ENCODE results near the gene PLXND1.
A peak's percentile ranks its signal among the peaks of the same experiment; 100 is the strongest.

The PLXND1 gene

DNA sequence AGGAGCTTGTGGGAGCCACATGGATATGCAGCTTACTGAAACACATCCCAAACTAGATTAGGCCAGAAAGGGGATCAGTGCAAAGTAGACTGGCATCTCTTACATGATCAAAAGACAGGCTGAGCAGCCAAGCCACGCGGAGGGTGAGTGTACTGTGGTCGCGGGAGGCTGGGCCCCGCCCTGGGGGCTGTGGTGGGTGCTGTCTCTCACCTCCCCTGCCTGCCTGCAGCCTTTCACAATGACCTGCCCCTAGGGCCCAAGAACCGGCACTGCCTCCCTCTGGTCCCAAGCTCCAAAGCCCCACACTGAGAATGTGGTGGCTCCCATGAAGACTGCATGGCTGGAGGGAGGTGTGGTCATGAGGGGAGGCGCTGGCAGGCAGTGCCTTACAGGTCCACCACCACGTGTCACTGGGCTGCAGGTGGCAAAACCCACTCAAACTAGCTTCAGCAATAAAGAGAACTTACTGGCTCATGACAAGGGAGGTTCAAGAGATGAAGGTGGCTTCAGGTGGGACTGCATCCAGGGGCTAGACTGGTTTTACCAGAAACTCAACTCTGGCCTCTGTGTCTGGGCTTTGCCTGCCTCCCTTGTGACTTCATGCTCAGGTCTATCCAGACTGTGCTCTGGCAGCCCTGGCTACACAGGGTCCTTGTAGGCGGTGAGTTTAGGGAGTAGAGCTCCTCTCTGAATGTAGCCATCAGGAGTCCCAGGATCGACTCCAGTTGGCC, 27.4 kb upstream of the PLXND1 start:
- no peak for TF ChIP-seq GATA3 (IDR thresholded peaks at IDR 0.05; ENCODE audit: low read depth, low read length)
- TF ChIP-seq GATA2 (IDR thresholded peaks at IDR 0.05; ENCODE audit: low read depth, low read length), result no peak

DNA sequence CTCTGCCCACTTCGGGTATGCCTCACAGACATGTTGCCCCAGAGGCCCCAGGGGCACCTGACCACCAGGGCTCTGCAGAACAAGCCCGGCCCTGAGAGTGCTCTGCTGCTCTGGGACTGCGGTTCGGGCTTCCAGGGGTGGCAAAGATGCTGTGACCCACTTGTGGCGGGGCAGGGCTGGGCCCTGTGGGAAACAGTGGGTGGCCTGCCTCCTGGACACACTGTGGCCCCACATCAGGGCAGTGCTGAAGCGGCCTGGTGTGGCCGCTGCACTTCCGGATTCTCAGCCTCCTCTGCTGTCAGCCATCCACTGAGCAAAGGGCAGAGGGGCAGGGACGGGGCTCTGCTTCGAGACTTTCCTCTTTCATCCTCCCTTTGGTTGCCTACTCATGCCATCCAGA, 26.5 kb upstream of the PLXND1 start:
- no peak for TF ChIP-seq GATA3 (IDR thresholded peaks at IDR 0.05; ENCODE audit: low read depth, low read length)

DNA sequence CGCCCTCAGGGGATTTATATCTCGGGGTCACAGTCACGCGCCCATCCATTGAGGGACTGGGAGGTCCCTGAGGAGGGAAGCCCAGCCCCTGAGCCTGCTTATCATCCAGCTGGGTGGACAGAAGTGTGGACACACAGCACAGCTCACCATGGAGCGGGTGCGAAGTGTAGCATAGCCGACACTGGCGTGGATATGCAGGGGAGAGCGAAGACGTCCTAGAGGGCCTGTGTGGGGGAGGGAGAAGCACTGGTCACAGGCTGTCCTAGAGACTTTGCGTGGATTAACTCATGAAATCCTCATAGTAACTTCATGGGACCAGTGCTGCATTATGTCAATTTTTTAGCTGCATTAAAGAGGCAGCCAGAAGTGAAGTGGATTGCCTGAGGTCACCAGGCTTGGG, 26.1 kb upstream of the PLXND1 start:
- TF ChIP-seq GATA2 (IDR thresholded peaks at IDR 0.05; ENCODE audit: low read depth, low read length) (no peak), GATA3 (IDR thresholded peaks at IDR 0.05; ENCODE audit: low read depth, low read length) (no peak)

DNA sequence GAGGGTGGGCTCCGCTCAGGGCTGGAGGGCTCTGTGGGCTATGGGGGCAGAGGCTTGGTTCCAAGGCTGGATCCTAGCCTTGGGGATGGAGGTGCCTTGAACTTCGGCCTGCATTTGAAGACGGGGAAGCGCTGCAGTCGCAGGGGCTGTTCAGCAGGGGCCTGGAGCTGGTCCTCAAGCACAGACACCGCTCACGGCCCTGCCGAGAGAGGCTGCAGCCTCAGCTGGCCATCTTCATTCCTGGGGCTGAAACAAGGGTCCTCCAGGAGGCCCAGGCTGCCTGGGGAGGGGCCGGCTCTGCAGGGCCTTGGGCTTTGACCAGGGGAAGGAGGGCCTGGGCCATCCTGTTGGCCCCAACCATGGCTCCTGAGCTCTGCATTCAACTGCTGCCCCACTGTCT, 25.6 kb upstream of the PLXND1 start:
- TF ChIP-seq GATA3 (IDR thresholded peaks at IDR 0.05; ENCODE audit: low read depth, low read length), result no peak
- no peak for TF ChIP-seq GATA2 (IDR thresholded peaks at IDR 0.05; ENCODE audit: low read depth, low read length)

DNA sequence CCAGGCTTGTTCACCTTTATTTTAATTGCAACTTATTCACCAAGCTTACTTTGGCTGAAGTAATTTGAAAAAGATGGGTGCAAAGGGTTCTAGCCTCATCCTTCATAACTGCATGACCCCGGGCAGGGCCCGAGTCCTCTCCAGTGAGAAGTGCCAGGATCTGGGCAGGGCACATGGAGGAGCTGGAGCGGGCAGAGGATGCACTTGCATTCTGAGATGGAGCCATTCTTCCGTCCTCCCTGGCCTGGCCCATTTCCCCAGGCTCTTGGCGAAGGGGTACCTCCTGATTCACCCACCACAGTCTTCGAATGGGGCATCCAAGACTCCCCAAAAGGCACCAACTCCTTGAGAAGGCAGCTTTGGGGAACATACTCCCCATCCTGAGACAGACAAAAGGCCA, 22.5 kb upstream of the PLXND1 start:
- TF ChIP-seq GATA3 (IDR thresholded peaks at IDR 0.05; ENCODE audit: low read depth, low read length), result no peak
- no peak for TF ChIP-seq GATA2 (IDR thresholded peaks at IDR 0.05; ENCODE audit: low read depth, low read length)

DNA sequence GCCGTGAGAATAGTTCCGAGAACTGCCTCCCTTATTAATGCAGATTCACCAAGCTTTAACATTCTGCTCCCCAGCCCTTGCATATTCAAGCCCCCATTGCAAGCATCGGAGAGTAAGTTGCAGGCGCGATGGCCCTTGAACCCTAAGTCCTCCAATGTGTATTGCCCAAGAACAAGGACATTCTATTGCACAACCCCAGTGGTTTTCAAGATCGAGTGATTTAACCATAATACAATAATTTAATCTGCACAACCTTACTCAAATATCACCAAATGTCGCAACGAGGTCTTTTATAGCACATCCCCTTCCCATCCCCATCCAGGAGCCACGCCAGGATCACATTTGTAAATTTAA, 21.7 kb upstream of the PLXND1 start:
- TF ChIP-seq GATA2 (IDR thresholded peaks at IDR 0.05; ENCODE audit: low read depth, low read length) (no peak), GATA3 (IDR thresholded peaks at IDR 0.05; ENCODE audit: low read depth, low read length) (no peak)

DNA sequence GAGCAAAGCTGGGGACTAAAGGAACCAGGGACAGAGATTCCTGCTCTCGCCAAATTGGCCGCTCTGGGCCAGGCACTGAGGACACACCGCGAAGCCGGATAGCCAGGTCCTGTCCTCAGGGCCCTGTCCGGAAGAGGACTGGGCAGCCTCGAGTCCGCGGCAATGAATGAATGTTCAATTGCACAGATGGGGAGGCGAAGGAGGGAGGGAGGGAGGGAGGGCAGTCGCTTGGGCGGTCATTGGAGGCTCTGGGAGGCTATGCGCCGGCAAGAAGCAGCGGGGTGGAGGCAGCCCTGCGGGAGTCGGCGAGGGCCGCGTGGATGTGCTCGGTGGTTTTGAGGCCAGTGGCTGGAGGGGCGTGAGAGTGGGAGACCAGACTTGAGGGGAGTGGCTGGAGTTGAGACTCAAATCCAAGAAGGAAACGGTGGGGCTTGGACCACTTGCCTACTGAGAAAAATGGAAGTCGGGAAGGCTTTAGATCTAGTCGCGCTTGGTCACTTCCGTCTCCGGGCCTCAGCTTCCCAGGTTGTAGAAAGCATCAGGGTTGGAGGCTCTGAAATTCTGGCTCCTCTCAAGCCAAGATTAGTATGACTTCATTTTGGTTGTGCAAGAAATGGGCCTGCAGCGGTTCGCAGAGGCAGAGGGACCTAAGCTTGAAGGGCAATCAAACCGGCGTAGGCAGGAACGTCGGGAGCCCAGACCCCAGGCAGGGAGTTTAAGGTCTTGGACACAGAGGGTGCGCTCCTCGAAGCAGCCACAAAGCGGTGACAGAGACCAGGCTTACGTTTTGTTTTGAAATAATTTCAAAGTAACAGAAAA, 21.1 kb upstream of the PLXND1 start:
- TF ChIP-seq GATA3 (IDR thresholded peaks at IDR 0.05; ENCODE audit: low read depth, low read length) (no peak), GATA2 (IDR thresholded peaks at IDR 0.05; ENCODE audit: low read depth, low read length) (no peak)

DNA sequence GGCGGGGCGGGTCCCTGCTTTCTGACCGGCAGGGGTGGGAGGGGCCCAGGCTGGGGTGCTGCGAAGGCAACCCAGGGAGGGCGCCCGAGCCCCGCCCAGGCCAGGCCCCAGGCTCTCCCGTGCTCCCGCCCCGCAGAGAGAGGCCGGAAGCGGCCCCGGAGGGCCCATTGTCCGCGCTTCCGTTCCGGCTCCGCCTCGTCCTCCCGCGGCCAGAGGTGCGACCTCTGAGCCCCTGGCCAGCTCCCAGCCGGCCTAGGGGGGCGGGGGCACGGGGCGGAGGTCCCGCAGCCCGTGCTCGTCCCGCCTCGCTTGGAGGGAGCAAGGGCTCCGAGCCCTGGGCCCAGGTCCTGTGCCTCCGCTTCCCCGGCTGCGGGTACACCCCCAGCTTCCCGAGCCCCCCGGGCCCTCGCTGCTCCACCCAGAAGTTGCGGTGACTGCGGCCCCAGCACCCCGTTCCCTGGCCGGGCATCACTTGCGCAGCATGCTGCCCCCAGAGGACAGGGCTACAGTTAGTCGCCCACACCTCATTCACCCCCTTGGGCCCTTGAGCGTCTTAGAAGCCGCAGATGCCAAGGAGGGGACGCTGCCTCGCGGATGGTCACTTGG, 20.4 kb upstream of the PLXND1 start:
- no peak for TF ChIP-seq GATA3 (IDR thresholded peaks at IDR 0.05; ENCODE audit: low read depth, low read length)
- no peak for TF ChIP-seq GATA2 (IDR thresholded peaks at IDR 0.05; ENCODE audit: low read depth, low read length)

DNA sequence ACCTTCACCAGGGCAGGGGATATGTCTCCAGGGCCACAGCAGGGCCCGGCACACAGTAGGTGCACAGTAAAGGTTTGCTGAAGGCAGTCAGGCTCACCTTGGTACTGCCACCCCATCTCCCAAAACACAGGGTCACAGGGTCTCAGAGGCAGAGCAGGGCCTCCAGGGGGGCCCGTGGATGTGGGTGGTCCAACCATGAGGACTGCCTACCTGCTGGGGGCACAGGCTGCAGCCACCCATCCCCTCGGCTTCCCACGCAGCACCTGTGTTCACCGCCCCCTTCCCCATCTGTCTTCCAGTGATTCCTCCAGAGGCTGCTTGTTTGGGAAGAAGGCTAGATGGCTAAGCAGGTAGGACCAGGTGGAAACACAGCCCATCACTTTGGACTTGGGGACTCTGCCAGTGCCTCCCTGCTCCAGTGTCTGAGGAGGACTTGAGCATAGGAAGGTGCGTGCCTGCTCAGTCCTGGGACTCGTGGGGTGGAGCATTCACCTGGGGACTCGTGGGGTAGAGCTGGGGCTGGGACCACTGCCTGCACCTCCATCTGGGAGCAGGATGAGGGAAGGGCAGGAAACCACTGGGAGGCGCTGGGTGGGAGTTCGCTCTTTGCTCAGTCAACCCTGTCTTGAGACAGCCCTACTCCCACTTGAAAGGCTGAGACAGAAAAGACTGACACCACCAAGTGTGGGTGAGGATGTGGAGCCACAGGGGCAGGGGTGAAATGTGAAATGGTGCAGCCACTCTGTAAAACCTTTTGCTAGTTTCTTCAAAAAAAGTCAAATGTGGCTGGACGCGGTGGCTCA, 18.8 kb upstream of the PLXND1 start:
- no peak for TF ChIP-seq GATA3 (IDR thresholded peaks at IDR 0.05; ENCODE audit: low read depth, low read length)
- TF ChIP-seq GATA2 (IDR thresholded peaks at IDR 0.05; ENCODE audit: low read depth, low read length), result no peak

DNA sequence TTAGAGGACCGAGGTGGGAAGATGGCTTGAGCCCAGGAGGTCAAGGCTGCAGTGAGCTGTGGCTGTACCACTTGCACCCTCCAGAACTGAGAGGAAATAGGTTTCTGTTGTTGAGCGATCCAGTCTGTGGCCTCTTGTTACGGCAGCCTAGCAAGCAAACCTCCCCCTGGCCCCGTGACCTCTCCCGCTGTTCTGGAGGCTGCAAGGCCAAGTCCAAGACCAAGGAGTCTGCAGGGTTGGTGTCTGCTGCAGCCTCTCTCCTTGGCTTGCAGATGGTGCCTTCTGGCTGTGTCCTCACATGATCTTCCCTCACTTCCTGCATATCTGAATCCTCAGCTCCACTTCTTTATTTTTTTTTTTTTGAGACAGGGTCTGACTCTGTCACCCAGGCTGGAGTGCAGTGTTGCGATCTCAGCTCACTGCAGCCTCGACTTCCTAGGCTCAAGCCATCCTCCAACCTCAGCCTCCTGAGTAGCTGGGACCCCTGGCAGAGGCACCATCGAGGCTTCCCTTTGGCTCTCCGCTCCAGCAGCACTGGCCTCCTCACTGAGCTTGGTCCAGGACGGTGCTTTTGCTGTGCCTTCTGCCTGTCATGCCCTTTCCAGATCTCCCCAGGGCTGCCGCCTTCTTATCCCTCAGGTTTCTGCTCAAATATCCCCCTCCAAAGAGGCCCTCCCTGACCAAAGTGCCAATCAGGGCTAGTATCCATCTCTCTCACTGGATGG, 18.0 kb upstream of the PLXND1 start:
- TF ChIP-seq GATA3 (IDR thresholded peaks at IDR 0.05; ENCODE audit: low read depth, low read length), result no peak
- no peak for TF ChIP-seq GATA2 (IDR thresholded peaks at IDR 0.05; ENCODE audit: low read depth, low read length)

DNA sequence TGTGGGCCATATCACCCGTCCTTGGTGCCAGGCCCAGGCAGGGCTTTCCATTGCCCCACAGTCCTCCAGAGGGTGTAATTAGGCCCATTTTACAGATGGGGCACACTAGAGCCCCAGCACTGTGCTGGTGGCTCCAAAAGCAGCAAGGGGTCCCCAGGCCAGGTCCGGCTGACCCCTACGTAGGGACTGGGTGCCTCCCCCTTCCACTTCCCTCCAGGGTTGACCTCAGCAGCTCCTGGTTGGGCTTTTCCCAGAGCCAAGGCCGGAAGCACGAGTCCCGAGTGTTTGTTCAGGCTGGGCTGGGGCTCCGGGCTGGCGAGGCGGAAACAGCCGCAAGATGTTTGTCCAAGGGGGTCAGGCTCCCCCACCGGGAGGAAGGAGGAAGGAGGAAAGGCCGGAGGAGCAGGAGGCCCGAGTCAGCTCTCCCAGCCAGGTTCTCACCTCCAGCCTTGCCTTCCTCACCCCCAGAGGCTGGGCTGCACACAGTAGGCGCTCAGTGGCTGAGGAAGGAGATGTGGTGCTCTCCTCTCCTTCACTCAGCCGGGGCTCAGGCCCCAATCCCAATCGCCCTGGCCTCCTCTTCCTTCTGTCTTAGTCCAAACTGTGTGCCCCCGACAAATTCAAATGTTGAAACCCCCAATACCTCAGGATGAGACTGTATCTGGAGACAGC, 17.1 kb upstream of the PLXND1 start:
- no peak for TF ChIP-seq GATA2 (IDR thresholded peaks at IDR 0.05; ENCODE audit: low read depth, low read length)
- no peak for TF ChIP-seq GATA3 (IDR thresholded peaks at IDR 0.05; ENCODE audit: low read depth, low read length)

DNA sequence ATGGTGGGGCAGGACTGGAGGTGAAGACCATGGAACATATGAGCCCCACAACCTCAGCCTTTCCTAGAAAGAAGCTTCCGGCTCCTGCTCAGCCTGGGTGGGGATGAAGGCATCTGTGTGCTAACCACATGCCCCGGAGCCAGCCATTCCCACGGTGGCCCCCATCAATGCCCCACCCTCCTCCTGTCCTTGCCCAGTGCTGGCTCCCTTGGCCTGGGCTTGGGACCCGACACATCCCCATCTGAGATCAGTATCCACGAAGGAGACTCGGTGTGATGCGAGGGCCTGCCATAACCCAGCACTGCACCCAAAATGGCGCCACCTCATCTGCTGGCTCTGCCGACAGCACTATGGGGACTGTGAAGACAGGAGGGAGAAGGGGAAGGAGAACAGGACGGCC, 16.5 kb upstream of the PLXND1 start:
- TF ChIP-seq GATA3 (IDR thresholded peaks at IDR 0.05; ENCODE audit: low read depth, low read length) (no peak), GATA2 (IDR thresholded peaks at IDR 0.05; ENCODE audit: low read depth, low read length) (no peak)

DNA sequence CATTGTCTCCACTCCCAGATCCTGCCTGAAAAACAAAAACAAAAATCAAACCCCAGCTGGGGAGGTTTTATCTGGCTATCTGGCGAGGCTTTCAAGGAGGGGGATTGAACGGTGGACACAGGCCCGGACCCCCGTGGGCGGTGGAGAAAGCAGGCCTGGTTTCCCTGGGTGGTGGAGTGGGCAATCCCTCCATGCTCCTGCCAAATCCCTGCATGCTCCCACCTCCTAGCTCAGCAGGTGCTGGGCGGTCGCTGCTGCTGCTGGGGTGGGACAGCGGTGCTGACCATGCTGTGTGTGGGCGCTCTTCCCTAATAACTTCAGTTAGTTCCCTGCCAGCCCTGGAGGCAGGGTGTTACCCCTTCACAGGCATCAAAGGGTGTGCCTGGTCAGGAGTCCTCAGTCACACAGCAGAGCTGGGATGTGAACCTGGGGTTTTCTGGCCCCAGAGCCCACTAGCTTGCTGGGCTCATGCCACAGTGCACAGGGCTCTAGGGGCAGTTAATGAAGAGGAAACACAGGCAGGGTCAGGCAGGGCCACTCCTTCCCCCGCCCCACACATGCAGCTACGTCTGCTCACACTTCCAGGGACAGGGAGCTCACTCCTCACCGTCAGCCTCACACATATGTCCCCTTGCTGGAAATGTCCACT, 15.9 kb upstream of the PLXND1 start:
- TF ChIP-seq GATA2 (IDR thresholded peaks at IDR 0.05; ENCODE audit: low read depth, low read length) (peak; percentile 48), GATA3 (IDR thresholded peaks at IDR 0.05; ENCODE audit: low read depth, low read length) (no peak)
